Measurements from ENCODE around the gene BBOX1. TPM values are rescaled to one million over a fixed set of nuclear protein-coding genes. Genes with fewer than 3 reads are reported as not detected.

Gene BBOX1
- total RNA-seq, 1 experiment from 2014 or later, result not detected

GRCh38 chr11:26993965-26994457 lies 46.6 kb upstream of the BBOX1 start, which contains the start of gene FIBIN:
TSS of gene FIBIN (plus strand) at chr11:26994112. CDS start at chr11:26994527, 415 bp downstream.
- no peak within 1 kb of the TSS for H3K4me3 ChIP-seq (replicated peaks in 1 of 2; ENCODE audit: low read depth in 1 of 2, low read length in 2 of 2)
- H2AFZ ChIP-seq (ENCODE audit: low read depth, low read length, poor library complexity, severe bottlenecking), result no peak within 1 kb of the TSS
- ATAC-seq (no peak), DNase-seq (ENCODE audit: low read depth, low spot score) (no peak)
- no peaks in the 10 kb centered on the region for H3K4me1 ChIP-seq (ENCODE audit: control insufficient read depth in 1 of 2, insufficient read depth in 2 of 2, low read length in 2 of 2)
- TF ChIP-seq EZH2phosphoT487 (IDR thresholded peaks at IDR 0.05; ENCODE audit: borderline replicate concordance) (no peak), CEBPB (IDR thresholded peaks at IDR 0.05; ENCODE audit: low read depth) (no peak), SIN3A (IDR thresholded peaks at IDR 0.05; ENCODE audit: low read depth) (no peak), ATF3 (IDR thresholded peaks at IDR 0.05) (no peak), FOSL1 (IDR thresholded peaks at IDR 0.05; ENCODE audit: low read depth) (no peak), SRF (IDR thresholded peaks at IDR 0.05; ENCODE audit: low read depth) (no peak), TCF7L2 (IDR thresholded peaks at IDR 0.05; ENCODE audit: borderline replicate concordance, extremely low read depth, insufficient read depth, insufficient read length) (no peak)
- no peaks in the 10 kb centered on the region for H3K36me3 ChIP-seq (ENCODE audit: control insufficient read depth in 1 of 2, insufficient read depth in 2 of 2, low read length in 2 of 2)
- no peaks in the 10 kb centered on the region for H3K27me3 ChIP-seq (ENCODE audit: insufficient read depth, low read length)
- no peaks in the 10 kb centered on the region for H3K9me3 ChIP-seq (ENCODE audit: control insufficient read depth in 1 of 2, insufficient read depth in 1 of 2, low read depth in 1 of 2, low read length in 2 of 2)
- RAD21 ChIA-PET (ENCODE audit: low non-redundant PET in 1 of 2, low total read pairs in 2 of 2, uncharacterized antibody in 2 of 2, unreplicated experiment in 2 of 2), result no interaction called here
- no peaks in the 10 kb centered on the region for H3K79me2 ChIP-seq (ENCODE audit: insufficient read depth, low read length)
- intact Hi-C loops (cut with micrococcal nuclease), result loop anchor here (2.0 kb wide), 1 partner anchor 75 kb away; no protein-coding TSS in a partner anchor
- CTCF ChIA-PET, result no interaction called here
- POLR2A ChIA-PET, result no interaction called here
- no peak within 1 kb of the TSS for H3K4me2 ChIP-seq (ENCODE audit: low read length)
- no peaks in the 10 kb centered on the region for H4K20me1 ChIP-seq (ENCODE audit: insufficient read depth)
- no peaks in the 10 kb centered on the region for H3K9me2 ChIP-seq (ENCODE audit: insufficient read depth)
- BruUV-seq (replicated peaks), result no TSS peak
- H3K27ac ChIP-seq (ENCODE audit: low read depth, low read length), result no peak within 1 kb of the TSS
- no peak within 1 kb of the TSS for H3K9ac ChIP-seq (ENCODE audit: low read length)

GRCh38 chr11:26994631-26995095 lies 46.0 kb upstream of the BBOX1 start:
- no peak overlapping the region for H3K27ac ChIP-seq (ENCODE audit: low read depth, low read length)
- H3K9ac ChIP-seq (ENCODE audit: low read length), result no peak overlapping the region
- intact Hi-C loops (cut with micrococcal nuclease), result loop anchor here (2.0 kb wide), 1 partner anchor 74 kb away; no protein-coding TSS in a partner anchor
- CTCF ChIA-PET, result no interaction called here
- BruUV-seq (replicated peaks), result no TSS peak
- no peaks in the 10 kb centered on the region for H4K20me1 ChIP-seq (ENCODE audit: insufficient read depth)
- no peak overlapping the region for H3K4me2 ChIP-seq (ENCODE audit: low read length)
- no peaks in the 10 kb centered on the region for H3K27me3 ChIP-seq (ENCODE audit: insufficient read depth, low read length)
- H3K36me3 ChIP-seq (ENCODE audit: control insufficient read depth in 1 of 2, insufficient read depth in 2 of 2, low read length in 2 of 2), result no peaks in the 10 kb centered on the region
- H3K4me3 ChIP-seq (replicated peaks in 1 of 2; ENCODE audit: low read depth in 1 of 2, low read length in 2 of 2), result no peak overlapping the region
- H2AFZ ChIP-seq (ENCODE audit: low read depth, low read length, poor library complexity, severe bottlenecking), result no peak overlapping the region
- no peaks in the 10 kb centered on the region for H3K79me2 ChIP-seq (ENCODE audit: insufficient read depth, low read length)
- DNase-seq (ENCODE audit: low read depth, low spot score) (no peak), ATAC-seq (no peak)
- no peaks in the 10 kb centered on the region for H3K9me3 ChIP-seq (ENCODE audit: control insufficient read depth in 1 of 2, insufficient read depth in 1 of 2, low read depth in 1 of 2, low read length in 2 of 2)
- no peaks in the 10 kb centered on the region for H3K9me2 ChIP-seq (ENCODE audit: insufficient read depth)
- no peak for TF ChIP-seq TCF7L2 (IDR thresholded peaks at IDR 0.05; ENCODE audit: borderline replicate concordance, extremely low read depth, insufficient read depth, insufficient read length)
- TF ChIP-seq POLR2AphosphoS5 (IDR thresholded peaks at IDR 0.05; ENCODE audit: low read depth, low read length), result no peak
- TF ChIP-seq SRF (IDR thresholded peaks at IDR 0.05; ENCODE audit: low read depth), result no peak
- TF ChIP-seq ZNF274 (IDR thresholded peaks at IDR 0.05; ENCODE audit: low read depth, low read length), result no peak
- no peak for TF ChIP-seq CBX3 (IDR thresholded peaks at IDR 0.05; ENCODE audit: low read depth)
- POLR2A ChIA-PET, result no interaction called here
- RAD21 ChIA-PET (ENCODE audit: low non-redundant PET in 1 of 2, low total read pairs in 2 of 2, uncharacterized antibody in 2 of 2, unreplicated experiment in 2 of 2), result no interaction called here
- H3K4me1 ChIP-seq (ENCODE audit: control insufficient read depth in 1 of 2, insufficient read depth in 2 of 2, low read length in 2 of 2), result no peaks in the 10 kb centered on the region

Data from HCT116 (cell line).